T-helper 2 cell (primary cell): ENCODE results near the gene ILK.
A peak's percentile ranks its signal among the peaks of the same experiment; 100 is the strongest.

Experiments
- DNase-seq, 5 experiments: peaks; one replicate each; pipeline versions ENCODE4 v3.0.0 to v3.0.0-alpha.2; 2012 to 2022

Gene ILK

DNA sequence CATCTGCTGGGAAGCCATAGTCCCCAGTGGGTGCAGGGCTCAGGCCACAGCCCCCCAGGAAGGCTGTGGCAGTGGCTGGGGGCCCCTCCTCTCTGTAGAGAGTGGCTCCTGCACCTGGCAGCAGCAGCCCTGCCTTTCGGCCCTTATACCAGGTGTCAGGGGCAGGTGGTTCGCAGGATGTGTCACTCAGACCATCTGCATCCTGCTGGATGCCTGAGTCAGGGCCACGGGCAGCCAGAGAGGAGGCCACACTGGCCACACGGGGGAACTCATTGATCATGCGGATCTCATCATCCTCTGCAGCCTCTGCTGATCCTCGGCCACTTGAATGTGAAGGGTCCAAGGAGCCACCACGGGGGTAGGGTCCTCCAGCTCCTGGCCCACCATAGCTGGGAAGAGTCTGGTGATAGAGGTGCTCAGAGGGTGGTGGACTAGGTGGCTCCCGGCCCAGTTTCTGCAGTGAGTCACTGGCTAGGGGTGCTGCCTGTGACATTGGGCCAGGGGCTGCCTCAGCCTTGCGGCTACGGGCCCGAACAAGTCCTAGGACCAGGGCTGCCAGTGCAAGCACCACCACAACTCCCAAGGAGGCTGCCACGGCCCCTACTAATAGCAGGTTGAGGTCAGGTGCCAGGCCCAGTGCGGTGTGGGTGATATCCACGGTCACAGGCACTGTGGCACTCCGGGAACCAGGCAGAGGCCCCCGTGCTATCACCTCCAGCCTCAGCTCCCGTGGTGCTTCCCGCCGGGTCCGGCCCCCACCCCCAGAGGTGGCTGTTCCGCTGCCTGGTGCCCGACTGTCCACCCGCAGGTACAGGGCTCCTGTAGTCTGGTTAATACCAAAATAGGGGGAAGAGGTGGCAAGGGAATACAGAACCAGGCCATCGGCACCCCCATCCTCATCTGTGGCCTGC is 18.9 kb downstream of the ILK start:
- DNase-seq = no peak

DNA sequence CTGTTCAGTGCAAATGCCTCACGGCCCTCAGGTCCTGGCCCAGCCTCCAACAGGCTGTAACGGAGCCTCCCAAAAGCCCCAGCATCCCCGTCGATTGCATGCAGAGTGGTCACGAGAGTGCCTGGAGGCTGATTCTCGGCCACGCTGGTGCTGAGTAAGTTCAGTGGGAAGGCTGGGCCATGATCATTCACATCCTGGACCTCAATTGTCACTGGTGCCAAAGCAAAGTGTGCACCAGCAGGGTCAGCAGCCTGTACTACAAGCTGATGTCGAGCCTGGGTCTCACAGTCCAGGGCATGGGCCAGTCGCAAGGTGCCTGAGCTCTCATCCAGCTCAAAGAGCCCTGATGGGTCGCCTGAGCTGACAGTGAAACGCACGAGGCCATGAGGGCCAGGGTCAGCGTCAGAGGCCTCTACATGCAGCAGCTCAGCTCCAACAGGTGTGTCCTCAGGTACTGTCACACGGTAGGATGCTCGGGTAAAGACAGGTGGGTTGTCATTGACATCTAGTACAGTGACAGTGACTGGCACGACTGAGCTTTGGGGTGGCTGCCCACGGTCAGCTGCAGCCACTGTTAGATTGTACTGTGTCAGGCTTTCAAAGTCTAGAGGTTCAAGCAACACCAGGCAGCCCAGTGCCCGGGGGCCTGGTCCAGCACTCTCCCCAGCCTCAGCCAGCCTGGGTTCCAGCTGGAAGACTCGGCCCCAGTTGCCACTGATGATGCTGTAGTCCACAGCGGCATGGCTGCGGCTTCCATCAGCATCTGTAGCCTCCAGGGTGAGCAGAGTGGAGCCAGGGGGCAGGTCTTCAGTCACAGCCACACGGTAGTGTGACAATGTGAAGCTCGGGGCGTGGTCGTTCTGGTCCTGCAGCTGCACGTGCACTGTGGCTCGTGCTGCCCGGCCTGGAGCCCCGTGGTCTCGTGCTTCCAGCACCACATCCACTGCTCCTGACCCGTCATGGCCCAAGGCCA is 20.1 kb downstream of the ILK start:
- DNase-seq = no peak

GRCh38 chr11:6625156-6625831 is 21.7 kb downstream of the ILK start:
- DNase-seq = no peak

- DNase-seq = no peak
Measured at GRCh38 chr11:6625832-6626420, 22.4 kb downstream of the ILK start.

- DNase-seq = no peak
Measured at GRCh38 chr11:6626971-6627761, 23.6 kb downstream of the ILK start.

GRCh38 chr11:6627762-6628241 is 24.2 kb downstream of the ILK start:
- DNase-seq = peak in 1 of 5 experiments; percentile 63

DNA sequence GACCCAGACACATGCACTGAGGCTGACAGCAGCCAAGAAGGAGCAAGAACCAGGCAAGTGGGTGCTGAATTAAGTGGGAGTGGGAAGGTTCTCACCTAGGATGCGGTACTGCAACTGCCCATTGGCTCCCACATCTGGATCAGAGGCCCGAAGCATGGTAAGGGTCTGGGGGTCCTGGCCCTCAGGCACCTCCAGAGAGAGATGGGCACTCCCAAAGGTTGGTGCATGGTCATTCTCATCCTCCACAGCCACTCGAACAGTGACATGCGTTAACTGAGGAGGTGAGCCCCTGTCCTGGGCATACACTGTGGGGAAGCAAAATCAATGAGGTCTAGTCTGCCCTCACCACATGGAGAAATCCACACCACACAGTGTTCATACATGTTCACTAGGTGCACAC is 25.0 kb downstream of the ILK start:
- no peak for DNase-seq

DNA sequence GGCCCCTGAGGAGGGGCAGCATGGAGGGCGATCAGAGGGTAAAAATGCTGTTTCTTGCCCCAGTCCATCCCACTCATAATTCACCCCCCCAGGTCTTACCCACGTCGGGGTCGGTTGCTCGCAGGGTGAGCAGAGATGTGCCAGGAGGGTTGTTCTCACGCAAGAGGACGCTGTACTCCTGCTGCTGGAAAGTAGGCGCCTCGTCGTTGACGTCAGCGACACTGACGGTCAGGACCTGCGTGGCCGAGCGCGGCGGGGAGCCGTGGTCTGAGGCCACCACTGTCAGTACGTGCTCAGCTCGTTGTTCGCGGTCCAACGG is 26.0 kb downstream of the ILK start:
- no peak for DNase-seq

GRCh38 chr11:6629892-6630631 is 26.5 kb downstream of the ILK start:
- no peak for DNase-seq

- no peak for DNase-seq
Measured at GRCh38 chr11:6630632-6631291, 27.2 kb downstream of the ILK start.

GRCh38 chr11:6631361-6631890 is 27.9 kb downstream of the ILK start:
- no peak for DNase-seq

DNA sequence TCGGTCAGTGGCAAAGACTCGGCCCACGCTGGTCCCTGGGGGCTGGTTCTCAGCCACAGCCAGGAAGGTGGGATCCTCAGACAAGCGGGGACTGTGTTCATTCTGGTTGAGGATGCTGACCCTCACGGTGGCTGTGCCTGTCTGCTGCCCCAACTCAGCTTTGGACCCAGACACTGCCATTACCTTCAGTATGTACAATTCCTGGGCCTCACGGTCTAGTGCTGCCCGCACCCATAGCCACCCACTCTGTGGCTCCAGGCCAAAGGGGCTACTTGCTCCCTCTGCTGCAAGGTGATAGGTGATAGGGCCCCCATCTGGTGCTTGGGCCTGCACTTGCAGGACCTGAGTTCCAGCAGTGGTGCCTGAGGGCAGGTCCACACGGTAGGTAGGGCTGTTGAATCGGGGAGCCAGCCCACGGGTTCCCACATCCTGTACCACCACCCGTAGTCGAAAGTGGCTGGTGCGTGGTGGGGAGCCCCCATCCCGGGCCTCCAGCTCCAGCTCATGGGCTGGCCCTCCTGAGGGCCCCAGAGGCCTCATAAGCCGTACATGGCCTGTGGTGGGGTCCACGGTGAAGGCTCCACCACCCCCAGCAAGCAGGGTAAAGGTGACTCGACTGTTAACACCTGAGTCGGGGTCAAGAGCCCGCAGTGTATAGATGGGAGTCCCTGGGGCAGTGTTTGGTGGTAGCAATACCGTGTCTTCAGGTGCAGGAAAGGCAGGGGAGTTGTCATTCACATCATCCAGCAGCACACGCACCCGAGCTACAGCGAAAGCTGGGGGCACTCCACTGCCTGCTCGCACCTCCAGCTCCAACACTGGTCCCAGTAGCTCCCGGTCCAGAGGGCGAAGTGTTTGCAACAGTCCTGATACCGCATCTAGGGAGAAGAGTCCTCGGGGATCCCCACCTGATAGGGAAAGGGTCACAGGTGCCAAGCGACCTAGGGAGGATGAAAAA is 28.8 kb downstream of the ILK start:
- peak in 1 of 5 experiments; percentile 20 for DNase-seq

- DNase-seq = no peak
Measured at GRCh38 chr11:6633422-6634408, 30.1 kb downstream of the ILK start.

GRCh38 chr11:6634534-6634933 is 31.0 kb downstream of the ILK start:
- no peak for DNase-seq

- DNase-seq = no peak
Measured at GRCh38 chr11:6635082-6635932, 31.7 kb downstream of the ILK start.

DNA sequence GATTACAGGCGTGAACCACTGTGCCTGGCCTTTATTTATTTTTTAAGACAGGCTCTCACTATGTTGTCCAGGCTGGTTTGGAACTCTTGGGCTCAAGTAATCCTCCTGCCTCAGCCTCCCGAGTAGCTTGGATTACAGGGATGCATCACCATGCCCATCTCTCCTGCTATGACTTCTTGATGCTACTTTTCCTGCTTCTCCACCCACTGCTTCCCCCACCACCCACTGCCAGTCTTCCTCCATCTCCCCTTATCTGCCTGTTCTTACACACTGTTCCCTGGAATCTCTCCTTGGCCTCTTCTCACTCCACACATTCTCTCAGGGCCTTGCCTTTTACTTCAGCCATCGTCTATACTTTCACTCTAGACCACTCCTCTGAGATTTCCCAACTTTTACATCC is 32.9 kb downstream of the ILK start:
- DNase-seq = no peak

DNA sequence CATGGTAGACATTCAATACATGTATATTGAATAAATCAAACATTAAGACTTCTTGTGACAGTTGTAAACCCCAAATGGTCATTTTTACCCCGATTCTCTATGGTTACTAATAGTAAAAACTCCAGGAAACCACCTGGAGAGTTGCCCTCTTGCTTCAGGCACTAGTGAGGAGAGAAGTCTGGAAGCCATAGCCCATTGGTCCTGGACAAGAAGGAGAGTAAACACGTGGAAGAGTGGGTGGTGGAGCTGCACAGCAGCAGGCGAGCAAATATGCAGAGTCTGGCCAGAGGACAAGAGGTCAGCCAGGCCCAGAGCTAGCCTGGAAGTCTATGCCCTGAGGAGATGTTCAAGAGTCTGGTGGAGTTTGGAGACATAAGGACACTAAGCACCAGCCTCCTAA is 34.3 kb downstream of the ILK start:
- no peak for DNase-seq
